WTC11 (cell line): ENCODE data around the gene TFB1M. TPM values are rescaled to one million over a fixed set of nuclear protein-coding genes. Genes with fewer than 3 reads are reported as not detected.

Experiments
- ATAC-seq: fragments of 200-7000 bp; cut with Tn5 transposase; 2 replicates; pipeline ENCODE4 v1.10.0; 2021; ENCODE audit warnings: mild to moderate bottlenecking, moderate library complexity
- CTCF ChIA-PET: fragments of 300-600 bp; sonication (Branson Sonifier 250); formaldehyde crosslinking; loops from one replicate; lab custom pipeline; 2021; ENCODE audit warnings: antibody characterized with exemption; lab: Charles Lee
- POLR2A ChIA-PET: fragments of 350-600 bp; sonication (Branson Sonifier 250); formaldehyde crosslinking; loops from one replicate; lab custom pipeline; 2021; ENCODE audit warnings: antibody characterized with exemption; lab: Charles Lee
- DNase-seq: peaks from one replicate; pipeline ENCODE4 v3.0.0; 2021; ENCODE audit warnings: low spot score
- H3K27ac Mint-ChIP-seq: 2 replicates; pipeline ENCODE4 v1.8.0; 2021; ENCODE audit warnings: mixed read lengths
- H3K27me3 Mint-ChIP-seq: 2 replicates; pipeline ENCODE4 v1.8.0; 2021; ENCODE audit warnings: low read depth, mild to moderate bottlenecking, moderate library complexity, mixed read lengths
- H3K36me3 Mint-ChIP-seq: 2 replicates; pipeline ENCODE4 v1.8.0; 2021; ENCODE audit warnings: mixed read lengths
- H3K4me1 Mint-ChIP-seq: 2 replicates; pipeline ENCODE4 v1.8.0; 2022; ENCODE audit warnings: mixed read lengths
- H3K4me3 Mint-ChIP-seq: 2 replicates; pipeline ENCODE4 v1.8.0; 2021; ENCODE audit warnings: mild to moderate bottlenecking, moderate library complexity, mixed read lengths
- H3K9me3 Mint-ChIP-seq: 2 replicates; pipeline ENCODE4 v1.8.0; 2021; ENCODE audit warnings: mixed read lengths
- ATF6 ChIP-seq: sonication (generic); formaldehyde crosslinking; IDR thresholded peaks from 2 replicates; pipeline ENCODE4 v1.8.1; 2023; ENCODE audit warnings: mild to moderate bottlenecking, missing genetic modification reagents
- E2F1 ChIP-seq: sonication (generic); formaldehyde crosslinking; IDR thresholded peaks from 2 replicates; pipeline ENCODE4 v1.8.0; 2022; ENCODE audit warnings: mild to moderate bottlenecking, missing genetic modification reagents
- ESRRA ChIP-seq: sonication (generic); formaldehyde crosslinking; IDR thresholded peaks from 2 replicates; pipeline ENCODE4 v1.8.1; 2022; ENCODE audit warnings: mild to moderate bottlenecking, missing genetic modification reagents, borderline replicate concordance
- FOXP1 ChIP-seq: sonication (generic); formaldehyde crosslinking; IDR thresholded peaks from 2 replicates; pipeline ENCODE4 v1.8.0; 2022; ENCODE audit warnings: missing genetic modification reagents, mild to moderate bottlenecking, moderate library complexity, borderline replicate concordance
- FOXP4 ChIP-seq: sonication (generic); formaldehyde crosslinking; IDR thresholded peaks from 2 replicates; pipeline ENCODE4 v1.8.0; 2022; ENCODE audit warnings: mild to moderate bottlenecking, missing genetic modification reagents
- IRF1 ChIP-seq: sonication (generic); formaldehyde crosslinking; IDR thresholded peaks from 2 replicates; pipeline ENCODE4 v1.8.0; 2023; ENCODE audit warnings: missing genetic modification reagents
- KAT7 ChIP-seq: sonication (generic); formaldehyde crosslinking; IDR thresholded peaks from 2 replicates; pipeline ENCODE4 v1.8.1; 2023; ENCODE audit warnings: missing genetic modification reagents, mild to moderate bottlenecking, borderline replicate concordance
- NR1H2 ChIP-seq: sonication (generic); formaldehyde crosslinking; IDR thresholded peaks from 2 replicates; pipeline ENCODE4 v1.9.0; 2021; ENCODE audit warnings: mild to moderate bottlenecking, moderate library complexity, missing genetic modification reagents
- NR2C2 ChIP-seq: sonication (generic); formaldehyde crosslinking; IDR thresholded peaks from 2 replicates; pipeline ENCODE4 v1.8.0; 2022; ENCODE audit warnings: mild to moderate bottlenecking, missing genetic modification reagents
- SMAD4 ChIP-seq: sonication (generic); formaldehyde crosslinking; IDR thresholded peaks from 2 replicates; pipeline ENCODE4 v1.8.0; 2022; ENCODE audit warnings: mild to moderate bottlenecking, missing genetic modification reagents
- USF2 ChIP-seq: sonication (generic); formaldehyde crosslinking; IDR thresholded peaks from 2 replicates; pipeline ENCODE4 v1.8.1; 2023; ENCODE audit warnings: mild to moderate bottlenecking, missing genetic modification reagents, moderate library complexity
- ZBTB43 ChIP-seq: sonication (generic); formaldehyde crosslinking; IDR thresholded peaks from 2 replicates; pipeline ENCODE4 v1.8.1; 2023; ENCODE audit warnings: mild to moderate bottlenecking, missing genetic modification reagents
- ZNF138 ChIP-seq: sonication (generic); formaldehyde crosslinking; conservative IDR thresholded peaks from 2 replicates; pipeline ENCODE4 v1.8.1; 2022; ENCODE audit warnings: mild to moderate bottlenecking, moderate library complexity, missing genetic modification reagents
- ZNF281 ChIP-seq: sonication (generic); formaldehyde crosslinking; IDR thresholded peaks from 2 replicates; pipeline ENCODE4 v1.8.0; 2023; ENCODE audit warnings: mild to moderate bottlenecking, missing genetic modification reagents
- ZNF416 ChIP-seq: fragments of 250-450 bp; sonication (Bioruptor Pico); IDR thresholded peaks from 2 replicates; pipeline ENCODE4 v1.9.0; 2021; ENCODE audit warnings: mild to moderate bottlenecking, inconsistent platforms
- ZSCAN18 ChIP-seq: fragments of 250-450 bp; sonication (Bioruptor Pico); IDR thresholded peaks from 2 replicates; pipeline ENCODE4 v2.1.2; 2022; ENCODE audit warnings: mild to moderate bottlenecking, moderate library complexity
- total RNA-seq: library from RNA; stranded (reverse); gene quantifications from 3 replicates; pipeline ENCODE4 v1.2.3, GENCODE V29; 2021

The TFB1M gene
- total RNA-seq, 1 experiment from 2014 or later = 41.8 TPM

- ATAC-seq = no peak
- no peak for DNase-seq
- Mint-ChIP-seq H3K36me3 (peaks cover 8% of the 10 kb centered on the region), H3K4me1 (no peaks in the 10 kb centered on the region), H3K4me3 (no peak overlapping the region), H3K27me3 (no peaks in the 10 kb centered on the region; the same call in 1 of the 2 replicates), H3K9me3 (peaks cover 36% of the 10 kb centered on the region), H3K27ac (no peak overlapping the region)
- ChIA-PET POLR2A (no interaction called here), CTCF (no interaction called here)
- TF ChIP-seq NR1H2 (CRISPR knock-in tag) (no peak), ZBTB43 (CRISPR knock-in tag) (no peak), ZSCAN18 (CRISPR knock-in tag) (no peak), USF2 (CRISPR knock-in tag) (no peak), IRF1 (CRISPR knock-in tag) (no peak), NR2C2 (CRISPR knock-in tag) (no peak), E2F1 (no peak), KAT7 (CRISPR knock-in tag) (no peak), ZNF281 (no peak), FOXP4 (no peak), ZNF138 (CRISPR knock-in tag) (no peak), FOXP1 (CRISPR knock-in tag) (no peak), ZNF416 (no peak), SMAD4 (CRISPR knock-in tag) (no peak), ESRRA (CRISPR knock-in tag) (no peak)
Observed at GRCh38 chr6:155352811-155353210, 38.5 kb upstream of the TFB1M start.

GRCh38 chr6:155352130-155352420 is 37.8 kb upstream of the TFB1M start:
- no peaks in the 10 kb centered on the region; the same call in 1 of the 2 replicates for H3K27me3 Mint-ChIP-seq
- DNase-seq (no peak), ATAC-seq (no peak)
- ChIA-PET POLR2A (no interaction called here), CTCF (no interaction called here)
- no peak overlapping the region for H3K27ac Mint-ChIP-seq
- peaks cover 8% of the 10 kb centered on the region for H3K36me3 Mint-ChIP-seq
- H3K4me1 Mint-ChIP-seq = no peaks in the 10 kb centered on the region
- peaks cover 43% of the 10 kb centered on the region for H3K9me3 Mint-ChIP-seq
- TF ChIP-seq ATF6 (CRISPR knock-in tag) = no peak
- H3K4me3 Mint-ChIP-seq = no peak overlapping the region
